Measurements from ENCODE around the gene EML5.

Gene EML5

DNA sequence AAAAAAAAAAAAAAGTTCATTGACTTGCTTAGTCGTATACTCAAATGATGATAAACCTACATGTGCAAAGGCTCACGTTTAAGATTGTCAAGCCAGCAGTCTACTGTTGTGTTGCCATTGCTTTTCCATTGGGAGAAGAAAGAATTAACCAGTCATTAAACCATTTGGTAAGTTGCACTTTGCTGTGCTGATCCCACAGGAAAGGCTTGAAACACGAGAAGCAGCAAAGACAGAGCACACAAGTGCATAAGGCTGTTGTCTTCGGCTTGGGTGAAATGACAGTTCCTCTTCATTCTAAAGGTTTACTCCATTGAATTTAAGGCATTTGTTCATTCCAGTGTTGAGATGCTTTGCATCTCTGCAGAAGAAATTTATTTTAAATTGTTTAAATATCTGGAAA lies 179.8 kb downstream of the EML5 start:
- no peak for DNase-seq

DNA sequence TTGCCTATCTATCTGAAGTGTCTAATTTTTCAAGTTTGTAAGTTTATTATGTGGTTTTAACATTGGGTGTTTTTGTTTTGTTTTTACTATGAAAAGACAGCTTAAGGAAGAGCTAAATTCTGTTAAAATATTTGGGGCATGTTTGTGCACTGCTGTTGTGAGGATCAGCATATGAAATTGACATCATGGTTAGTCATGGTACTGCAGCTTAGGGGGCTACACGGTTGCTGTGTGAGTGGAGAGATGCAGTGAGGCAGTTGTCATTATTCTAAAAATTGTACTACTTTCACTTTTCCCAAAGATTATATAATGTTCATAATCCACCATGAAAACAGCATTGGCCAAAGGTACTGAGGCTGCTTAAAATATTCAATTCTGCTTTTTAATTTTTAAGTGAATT lies 180.9 kb downstream of the EML5 start:
- DNase-seq, result no peak

DNA sequence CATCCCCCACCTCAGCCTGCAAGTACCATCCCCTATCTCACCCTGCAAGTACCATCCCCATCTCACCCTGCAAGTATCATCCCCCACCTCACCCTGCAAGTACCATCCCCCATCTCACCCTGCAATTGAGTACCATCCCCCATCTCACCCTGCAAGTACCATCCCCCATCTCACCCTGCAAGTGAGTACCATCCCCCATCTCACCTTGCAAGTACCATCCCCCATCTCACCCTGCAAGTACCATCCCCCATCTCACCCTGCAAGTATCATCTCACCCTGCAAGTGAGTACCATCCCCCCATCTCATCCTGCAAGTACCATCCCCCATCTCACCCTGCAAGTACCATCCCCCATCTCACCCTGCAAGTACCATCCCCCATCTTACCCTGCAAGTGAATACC lies 184.9 kb downstream of the EML5 start:
- no peak for DNase-seq

DNA sequence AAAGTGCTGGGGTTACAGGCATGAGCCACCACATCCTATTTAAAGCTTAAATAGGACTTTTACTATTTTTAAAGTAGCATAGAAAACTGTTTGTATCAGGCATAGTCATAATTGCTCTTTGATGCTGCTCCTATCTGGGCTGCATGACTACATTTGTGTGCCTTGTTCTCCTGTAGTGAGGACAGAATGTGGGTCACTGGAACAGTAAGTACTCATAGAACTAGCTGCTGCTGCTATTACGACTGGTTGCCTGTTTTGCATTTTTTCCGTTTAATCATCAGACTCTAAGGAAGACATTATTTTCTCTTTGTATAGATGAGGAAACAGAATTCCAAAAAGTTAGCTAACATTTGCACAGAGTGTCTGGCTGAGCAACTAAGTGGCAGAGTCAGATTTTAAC lies 187.2 kb downstream of the EML5 start:
- DNase-seq, result no peak

DNA sequence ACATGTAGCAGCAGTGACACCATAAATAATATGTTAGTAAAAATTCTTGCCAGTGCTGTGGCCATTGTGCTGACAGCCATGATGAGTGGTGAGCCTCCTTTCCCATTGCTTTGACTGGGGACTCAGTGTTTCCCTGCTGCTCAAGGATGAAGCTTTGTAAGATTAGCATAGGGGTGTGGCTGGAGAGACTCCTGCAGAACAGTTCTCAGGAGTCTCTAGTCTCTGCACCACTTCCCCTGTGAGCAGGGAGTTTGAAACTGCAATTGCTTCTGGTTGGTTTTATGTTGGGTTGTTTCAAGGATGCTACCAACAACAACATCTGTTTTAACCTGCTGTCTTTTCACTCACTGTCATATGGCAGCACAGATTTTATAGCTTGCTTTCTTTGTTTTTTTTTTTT lies 188.5 kb downstream of the EML5 start:
- DNase-seq, result no peak

DNA sequence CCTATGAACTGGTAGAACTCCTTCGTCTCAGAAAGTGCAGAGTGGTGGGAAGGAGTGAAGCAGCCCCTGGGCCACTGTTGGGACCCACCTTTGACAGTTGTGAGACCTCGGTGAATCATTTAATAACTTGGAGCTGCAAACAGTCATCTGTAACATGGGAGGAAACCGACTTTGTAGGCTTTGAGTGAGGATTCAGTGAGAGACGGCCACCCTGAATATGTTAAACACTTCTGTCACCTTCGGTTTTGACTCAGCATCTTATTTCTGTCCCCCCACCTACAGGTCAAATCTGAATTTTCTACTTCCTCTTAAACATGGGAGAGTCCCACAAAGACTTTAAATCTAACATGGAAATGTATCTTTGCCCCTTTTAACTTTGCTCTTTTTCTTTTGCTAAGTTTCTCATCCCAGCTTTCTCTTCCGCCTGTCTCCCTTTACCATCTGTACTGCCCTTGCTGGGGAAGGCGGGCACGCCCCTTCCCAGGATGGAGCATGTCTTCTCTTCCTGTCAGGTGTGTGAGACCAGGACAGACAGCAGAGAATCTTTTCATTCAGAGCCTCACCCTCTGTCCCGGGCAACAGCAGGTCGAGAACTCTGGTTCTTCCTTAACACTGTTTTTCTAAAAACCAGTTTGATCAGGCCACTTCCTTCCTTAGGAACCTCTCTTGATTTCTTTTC lies 192.9 kb downstream of the EML5 start:
- DNase-seq, result no peak

DNA sequence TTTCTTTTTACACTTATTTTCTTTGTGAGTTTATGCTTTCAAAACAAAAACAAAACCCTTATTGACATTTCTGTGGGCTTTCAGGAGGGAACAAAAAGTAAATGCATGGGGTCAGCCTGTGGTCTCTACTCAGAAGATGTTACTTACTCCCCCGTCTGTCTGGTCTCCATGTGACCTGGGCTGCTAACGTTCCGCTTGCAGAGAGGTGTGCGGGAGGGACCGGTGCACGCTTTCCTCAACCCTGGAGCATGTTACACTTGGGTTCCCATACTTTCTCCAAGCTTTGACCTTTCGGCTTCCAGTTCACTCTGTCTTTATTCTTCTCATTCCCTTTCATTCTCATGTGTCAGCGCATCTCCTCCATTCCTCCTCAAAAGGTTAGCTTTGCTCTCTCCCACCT lies 193.4 kb downstream of the EML5 start:
- no peak for DNase-seq

DNA sequence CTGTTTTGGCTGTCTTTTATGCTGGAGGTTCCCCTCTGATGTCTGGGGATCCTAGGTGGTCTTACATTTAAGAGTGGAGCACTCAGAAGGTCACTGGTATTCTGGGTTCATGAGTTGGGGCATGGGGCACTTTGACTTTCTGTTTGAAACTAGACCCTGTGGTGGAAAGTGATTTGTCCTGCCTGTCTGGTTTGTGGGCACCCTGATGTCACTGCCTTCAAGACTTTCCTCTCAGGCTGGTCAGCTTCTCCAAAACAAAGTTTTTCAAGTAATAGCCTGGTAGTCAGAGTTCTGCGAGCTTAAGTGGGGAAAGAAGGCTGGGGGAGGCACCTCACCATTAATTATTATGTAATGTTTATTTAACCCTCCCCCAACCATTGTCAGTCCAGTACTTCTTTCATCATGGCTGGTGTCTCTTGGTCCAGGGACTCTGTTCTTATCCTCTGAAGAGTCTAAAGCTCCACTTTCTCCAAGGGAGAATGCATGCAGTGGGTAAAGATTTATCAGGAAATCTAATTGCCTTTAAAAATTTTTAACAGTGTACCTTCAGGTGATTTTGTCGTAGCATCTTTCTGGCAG lies 194.6 kb downstream of the EML5 start:
- DNase-seq, result no peak

DNA sequence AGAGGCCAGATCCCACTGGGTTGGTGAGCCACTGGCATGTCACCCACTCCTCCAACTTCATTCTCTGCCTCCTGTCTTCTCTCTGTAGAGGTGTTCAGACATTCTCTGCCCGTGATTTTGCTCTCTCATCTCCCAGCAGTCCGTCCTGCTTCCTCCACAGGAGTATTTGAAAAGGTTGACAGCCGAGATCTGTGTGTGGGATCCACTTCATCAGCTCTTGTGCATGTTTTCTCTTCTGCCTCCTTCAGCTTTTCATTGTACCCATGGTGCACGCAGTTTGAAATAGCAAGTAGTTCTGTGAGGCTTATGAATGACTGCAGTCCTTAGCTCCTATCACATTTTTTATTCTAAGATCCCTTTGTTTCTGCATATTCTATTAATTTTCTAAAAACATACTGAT lies 195.2 kb downstream of the EML5 start:
- no peak for DNase-seq

DNA sequence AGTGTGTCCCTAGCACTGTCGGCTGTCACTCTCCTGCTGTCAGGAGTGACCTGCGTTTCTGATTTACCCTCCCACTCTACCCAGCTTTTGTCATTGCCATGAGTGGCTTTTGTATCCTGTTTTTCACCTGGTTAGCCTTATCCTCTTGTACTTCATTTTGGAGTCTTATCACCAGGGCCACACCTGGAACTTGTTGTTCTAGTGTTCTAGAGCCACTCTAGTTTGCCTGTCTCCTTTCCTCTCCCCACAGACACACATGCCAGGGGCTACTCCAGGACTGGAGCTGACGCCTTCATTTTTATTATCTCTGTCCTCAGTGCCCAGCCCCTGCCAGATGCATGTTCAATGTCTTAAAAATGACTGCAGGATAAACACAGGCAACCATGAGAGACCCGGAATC lies 195.7 kb downstream of the EML5 start:
- DNase-seq, result no peak

DNA sequence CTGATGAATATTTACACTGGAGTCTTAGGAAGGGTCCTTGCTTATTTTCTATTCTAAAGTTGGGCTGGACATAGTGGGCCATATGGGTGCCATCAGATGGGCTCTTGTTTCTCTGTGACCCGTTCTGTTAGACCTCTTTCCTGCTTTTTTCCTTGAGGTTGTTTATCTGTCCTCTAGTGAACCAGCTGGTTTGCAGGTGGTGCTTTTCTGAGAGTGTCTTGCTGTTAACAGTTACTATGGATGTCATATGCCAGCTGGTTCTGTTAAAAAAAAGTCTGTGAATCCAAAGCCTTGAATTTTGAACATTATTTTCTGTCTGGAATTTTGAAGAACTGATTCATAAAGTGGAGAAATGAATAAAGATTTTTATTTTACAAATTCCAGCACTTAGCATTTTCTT lies 200.7 kb downstream of the EML5 start:
- no peak for DNase-seq

DNA sequence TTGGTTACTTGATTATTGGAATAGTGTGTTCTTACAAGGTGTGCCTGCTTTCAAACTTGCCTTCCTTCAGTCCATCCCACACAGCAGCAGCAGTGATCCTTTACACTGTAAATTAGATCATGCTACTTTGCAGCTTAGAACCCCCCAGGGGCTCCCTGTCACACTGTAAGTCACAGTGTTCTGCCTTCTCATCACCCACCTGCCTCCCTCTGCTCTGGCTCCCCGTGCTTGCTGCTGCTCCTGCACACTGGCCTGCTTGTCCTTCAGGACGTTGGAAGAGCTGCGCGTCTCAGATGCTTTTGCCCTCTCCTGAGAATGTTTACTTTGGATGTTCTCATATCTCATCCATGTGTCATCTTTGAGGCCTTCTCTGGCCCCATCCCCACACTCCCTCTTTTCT lies 202.6 kb downstream of the EML5 start:
- DNase-seq, result no peak

DNA sequence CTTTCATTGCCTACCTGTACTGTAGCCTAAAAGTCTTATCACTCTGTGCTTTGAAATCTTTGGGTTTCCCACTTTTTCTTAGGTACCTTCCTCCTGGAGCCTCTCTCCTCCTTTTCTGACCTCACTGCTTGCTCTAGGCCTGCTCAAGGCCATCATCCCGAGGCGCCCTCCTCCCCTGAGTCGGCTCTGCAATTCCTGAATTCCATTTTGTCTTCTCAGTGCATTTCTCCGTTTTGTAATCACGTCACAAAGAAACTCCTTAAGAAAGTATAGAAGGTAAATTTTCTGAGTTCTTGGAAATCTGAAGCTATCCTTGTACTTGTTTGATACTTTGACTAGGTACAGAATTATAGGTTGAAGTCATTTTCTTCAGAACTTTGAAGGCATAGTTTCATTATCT lies 204.7 kb downstream of the EML5 start:
- DNase-seq, result no peak

DNA sequence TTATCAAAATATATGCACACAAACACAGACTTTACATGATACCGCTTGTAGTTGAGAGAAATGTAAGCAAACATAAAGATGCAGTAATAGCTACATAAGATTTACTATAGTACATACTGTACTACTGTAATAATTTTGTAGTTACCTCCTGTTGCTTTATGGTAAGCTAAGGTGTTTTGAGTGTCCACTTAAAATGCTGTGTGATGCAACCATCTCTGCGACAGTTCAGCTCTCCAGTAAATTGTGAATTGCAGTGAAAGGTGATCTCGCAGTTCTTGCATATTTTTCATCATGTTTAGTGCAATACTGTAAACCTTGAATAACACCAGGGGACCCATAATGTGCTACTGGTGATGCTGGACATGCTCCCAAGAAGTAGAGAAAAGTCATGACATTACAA lies 208.3 kb downstream of the EML5 start:
- DNase-seq, result no peak

DNA sequence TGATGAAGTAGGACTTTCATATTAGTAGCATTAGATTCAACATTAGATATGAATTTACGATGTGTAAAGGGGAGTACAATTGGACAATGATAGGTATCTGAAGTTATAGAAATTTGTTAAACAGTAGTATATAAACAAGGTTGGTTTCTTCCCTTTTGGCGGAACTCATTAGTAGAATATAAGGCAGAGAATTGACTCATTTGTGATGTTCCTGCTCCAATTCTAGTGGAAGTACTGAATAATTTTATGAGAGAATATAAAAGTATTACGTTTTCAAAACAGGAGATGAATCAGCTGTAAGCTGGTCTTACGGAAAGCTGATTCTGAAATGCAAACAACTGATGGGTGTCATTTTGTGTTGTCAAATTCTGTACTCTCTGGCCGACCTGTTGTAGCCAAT lies 216.5 kb downstream of the EML5 start:
- DNase-seq, result no peak

DNA sequence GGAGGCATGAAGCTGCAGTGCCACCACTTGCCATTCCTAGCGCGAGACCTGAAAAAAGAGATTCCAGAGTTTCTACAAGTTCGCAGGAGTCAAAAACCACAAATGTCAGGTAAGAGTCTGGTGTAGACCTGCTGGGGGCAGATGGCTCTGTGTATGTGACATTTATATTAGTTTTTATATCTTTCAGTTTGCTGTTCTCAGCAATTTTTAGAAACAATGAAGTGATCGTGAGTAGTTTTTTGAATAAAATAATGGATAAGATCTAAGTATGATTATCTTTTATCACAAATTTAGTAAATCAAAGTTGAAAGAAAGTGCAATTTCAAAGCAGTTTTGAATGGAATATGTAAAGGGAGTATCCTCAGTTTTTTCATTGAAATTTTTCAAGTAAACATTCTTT lies 220.6 kb downstream of the EML5 start:
- DNase-seq, result no peak

DNA sequence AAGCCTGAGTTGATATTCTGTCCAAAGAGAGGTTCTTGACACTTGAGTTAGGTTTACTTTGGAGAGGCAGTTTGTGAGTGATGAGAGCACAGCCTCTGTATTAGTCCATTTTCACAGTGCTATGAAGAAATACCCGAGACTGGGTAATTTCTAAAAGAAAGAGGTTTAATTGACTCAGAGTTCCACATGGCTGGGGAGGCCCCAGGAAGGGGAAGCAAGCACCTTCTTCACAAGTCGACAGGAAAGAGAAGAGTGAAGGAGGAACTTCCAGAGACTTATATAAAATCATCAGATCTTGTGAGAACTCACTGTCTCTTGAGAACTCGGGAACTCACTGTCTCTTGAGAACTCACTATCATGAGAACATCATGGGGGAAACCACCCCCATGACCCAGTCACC lies 224.6 kb downstream of the EML5 start:
- no peak for DNase-seq

DNA sequence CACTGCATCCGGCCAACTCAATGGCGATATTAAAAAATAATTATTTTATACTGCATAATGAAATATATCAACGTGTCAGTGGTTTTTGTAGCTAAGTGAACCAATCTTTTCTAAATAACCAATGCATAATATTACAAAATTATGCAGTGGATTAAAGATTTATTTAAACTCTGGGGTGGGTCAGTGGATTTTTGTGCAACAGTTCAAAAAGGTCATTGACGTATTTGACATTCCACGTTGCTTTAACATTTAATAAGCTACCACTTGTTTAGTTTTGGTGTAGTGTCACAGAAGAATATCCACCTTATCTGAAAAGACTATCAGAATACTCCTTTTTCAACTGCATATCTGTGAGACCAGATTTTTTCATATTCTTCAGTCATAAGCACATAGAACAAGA lies 227.3 kb downstream of the EML5 start:
- DNase-seq, result no peak

DNA sequence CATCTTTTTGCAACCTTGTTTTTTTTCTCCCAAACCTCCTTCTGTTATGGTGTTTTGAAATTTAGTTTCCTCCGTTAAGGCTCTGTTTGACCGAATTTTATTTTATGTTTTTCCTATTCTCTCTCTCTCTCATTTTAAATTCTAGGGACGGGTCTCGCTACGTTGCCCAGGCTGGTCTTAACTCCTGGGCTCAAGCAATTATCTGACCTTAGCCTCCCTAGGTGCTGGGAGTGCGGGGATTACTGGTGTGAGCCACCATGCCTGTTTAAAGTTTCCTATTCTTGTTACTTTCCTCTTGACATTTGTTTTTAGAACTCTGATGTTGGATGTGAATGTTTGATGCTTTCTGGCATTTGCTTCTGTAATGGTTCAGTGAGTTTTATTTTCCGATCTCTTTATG lies 228.9 kb downstream of the EML5 start:
- DNase-seq, result no peak

DNA sequence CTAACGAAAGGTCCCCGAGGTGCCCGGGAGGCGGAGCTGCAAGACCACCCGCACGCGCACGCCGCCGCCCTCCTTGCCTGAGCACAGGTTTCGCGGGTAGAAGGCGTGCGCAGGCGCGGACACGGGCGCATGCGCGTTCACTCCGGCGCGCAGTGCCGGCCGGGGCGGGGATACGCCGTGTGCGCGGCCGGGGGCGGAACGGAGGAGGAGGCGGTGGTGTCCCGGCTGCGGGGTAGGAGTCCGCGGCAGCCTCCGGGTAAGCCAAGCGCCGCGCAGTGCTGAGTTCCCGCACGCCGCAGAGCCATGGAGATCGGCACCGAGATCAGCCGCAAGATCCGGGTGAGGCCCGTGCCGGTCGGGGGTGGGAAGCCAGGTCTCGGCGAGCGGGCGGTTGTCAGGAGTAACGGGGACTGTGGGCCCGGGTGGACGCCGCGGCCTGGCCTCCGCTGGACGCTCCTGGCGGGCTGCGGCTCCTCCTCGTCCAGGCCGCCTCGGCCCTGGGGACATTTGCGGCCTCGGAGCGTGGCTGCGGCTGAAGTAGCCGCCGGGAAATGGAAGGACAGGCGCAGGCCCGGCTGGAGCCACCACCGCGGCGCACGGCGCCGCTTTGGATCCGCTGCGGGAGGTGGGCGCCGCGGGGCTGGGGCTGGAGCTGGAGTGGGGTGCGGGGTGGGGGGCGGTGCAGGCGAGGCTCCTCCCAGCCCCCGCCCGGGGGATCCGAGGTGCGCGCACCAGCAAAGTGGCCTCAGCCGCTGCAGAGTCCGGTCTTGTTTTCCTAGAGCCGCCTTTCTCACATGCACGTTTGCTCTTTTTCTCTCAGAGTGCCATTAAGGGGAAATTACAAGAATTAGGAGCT lies 229.7 kb downstream of the EML5 start, which contains the start of gene ZC3H14:
TSS of gene ZC3H14 (plus strand) at position 207 of the 856 bp plus-strand sequence. CDS start at position 304, 97 bp downstream.
- peak; percentile 87 for DNase-seq

DNA sequence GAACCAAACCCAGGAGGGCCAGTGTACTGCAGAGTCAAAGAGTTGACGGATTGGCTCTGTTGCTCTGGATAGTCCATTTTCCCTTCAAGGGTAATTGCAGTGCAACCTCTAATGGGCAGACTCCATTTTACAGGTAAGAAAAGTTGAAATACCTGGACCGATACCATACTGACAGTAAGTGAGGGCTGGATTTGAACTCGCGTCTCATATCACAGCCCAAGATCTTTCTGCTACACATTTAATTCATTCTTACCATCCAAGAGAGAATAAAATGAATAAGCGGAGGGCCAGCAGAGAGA lies 230.3 kb downstream of the EML5 start:
- no peak for DNase-seq
